Trophoblast cell (in vitro differentiated cells and primary cell): ENCODE results near the gene IQCK.

Experiments
- DNase-seq, 2 donors: peaks; one replicate each; pipeline ENCODE4 v3.0.0-alpha.2; 2016
- H2AFZ ChIP-seq: 2 replicates; pipeline ENCODE4 v1.6.1; 2013; ENCODE audit warnings: low read length, moderate library complexity, mild to moderate bottlenecking; ENCODE audit not compliant: insufficient read depth, poor library complexity
- H2AK5ac ChIP-seq: 2 replicates; pipeline ENCODE4 v1.6.1; 2013; ENCODE audit warnings: mild to moderate bottlenecking, low read length
- H2BK120ac ChIP-seq: 2 replicates; pipeline ENCODE4 v1.6.1; 2013; ENCODE audit warnings: low read length, mild to moderate bottlenecking, moderate library complexity; ENCODE audit not compliant: insufficient read depth, poor library complexity
- H2BK12ac ChIP-seq: 2 replicates; pipeline ENCODE4 v1.6.1; 2013; ENCODE audit warnings: mild to moderate bottlenecking, low read length, moderate library complexity
- H2BK5ac ChIP-seq: 2 replicates; pipeline ENCODE4 v1.6.1; 2013; ENCODE audit warnings: low read length, low read depth, moderate library complexity, mild to moderate bottlenecking; ENCODE audit not compliant: poor library complexity
- H3K14ac ChIP-seq: 2 replicates; pipeline ENCODE4 v1.6.1; 2013; ENCODE audit warnings: mild to moderate bottlenecking, low read length
- H3K18ac ChIP-seq: 2 replicates; pipeline ENCODE4 v1.6.1; 2013; ENCODE audit warnings: mild to moderate bottlenecking, low read length
- H3K23ac ChIP-seq: 2 replicates; pipeline ENCODE4 v1.6.1; 2013; ENCODE audit warnings: low read length
- H3K27ac ChIP-seq: 2 replicates; pipeline ENCODE4 v1.5.1; 2013; ENCODE audit warnings: low read depth, mild to moderate bottlenecking, inconsistent platforms, low read length, moderate library complexity
- H3K27me3 ChIP-seq: 2 replicates; pipeline ENCODE4 v1.6.1; 2013; ENCODE audit warnings: inconsistent platforms, mild to moderate bottlenecking, low read length, moderate library complexity; ENCODE audit not compliant: insufficient read depth
- H3K36me3 ChIP-seq, 2 experiments: 1 replicate in 1 of 2; 2 replicates in 1 of 2; pipeline ENCODE4 v1.6.1; 2013; ENCODE audit warnings: low read length in 2 of 2, mild to moderate bottlenecking in 2 of 2, moderate library complexity in 1 of 2; ENCODE audit not compliant: insufficient read depth in 2 of 2, control insufficient read depth in 1 of 2
- H3K4ac ChIP-seq: 2 replicates; pipeline ENCODE4 v1.6.1; 2013; ENCODE audit warnings: low read depth, mild to moderate bottlenecking, low read length, moderate library complexity
- H3K4me1 ChIP-seq, 2 experiments: 1 replicate in 1 of 2; 2 replicates in 1 of 2; pipeline ENCODE4 v1.6.1; 2013; ENCODE audit warnings: low read length in 2 of 2, mild to moderate bottlenecking in 2 of 2, moderate library complexity in 1 of 2; ENCODE audit not compliant: insufficient read depth in 2 of 2, control insufficient read depth in 1 of 2
- H3K4me2 ChIP-seq: 2 replicates; pipeline ENCODE4 v1.6.1; 2013; ENCODE audit warnings: inconsistent platforms, mild to moderate bottlenecking, low read length, moderate library complexity
- H3K4me3 ChIP-seq: 2 replicates; pipeline ENCODE4 v1.5.1; 2013; ENCODE audit warnings: mild to moderate bottlenecking, low read depth, low read length, inconsistent platforms
- H3K79me1 ChIP-seq: one replicate; pipeline ENCODE4 v1.6.1; 2013; ENCODE audit warnings: low read length
- H3K79me2 ChIP-seq: 2 replicates; pipeline ENCODE4 v1.6.1; 2013; ENCODE audit warnings: low read length, mild to moderate bottlenecking; ENCODE audit not compliant: control insufficient read depth, insufficient read depth, poor library complexity
- H3K9ac ChIP-seq: 2 replicates; pipeline ENCODE4 v1.6.1; 2013; ENCODE audit warnings: mild to moderate bottlenecking, low read length
- H3K9me3 ChIP-seq: 2 replicates; pipeline ENCODE4 v1.6.1; 2013; ENCODE audit warnings: low read depth, mild to moderate bottlenecking, control low read depth, inconsistent platforms, low read length; ENCODE audit not compliant: insufficient read depth
- H4K12ac ChIP-seq: 2 replicates; pipeline ENCODE4 v1.6.1; 2013; ENCODE audit warnings: low read depth, mild to moderate bottlenecking, low read length, moderate library complexity
- H4K8ac ChIP-seq: 2 replicates; pipeline ENCODE4 v1.6.1; 2013; ENCODE audit warnings: low read depth, mild to moderate bottlenecking, low read length, moderate library complexity
- H4K91ac ChIP-seq: one replicate; pipeline ENCODE4 v1.6.1; 2013; ENCODE audit warnings: low read depth, mild to moderate bottlenecking, low read length, moderate library complexity
- WGBS: extraction: QIAGEN DNeasy Blood & Tissue Kit; methylation state at CpG from one replicate; pipeline ENCODE4 v1.1.7; 2013; ENCODE audit warnings: missing lambda C conversion rate; ENCODE audit not compliant: insufficient read length, insufficient coverage; ENCODE audit errors: extremely low coverage; 5-methylcytosine and 5-hydroxymethylcytosine counted together

IQCK gene

GRCh38 chr16:19774024-19774423, 56.0 kb downstream of the IQCK start:
- no peaks in the 10 kb centered on the region for H3K36me3 ChIP-seq
- no peak overlapping the region for H4K8ac ChIP-seq
- H4K12ac ChIP-seq, result no peak overlapping the region
- no peaks in the 10 kb centered on the region for H3K9me3 ChIP-seq
- H2AFZ ChIP-seq, result no peak overlapping the region
- no peak overlapping the region for H3K23ac ChIP-seq
- DNase-seq, result no peak
- no peak overlapping the region for H3K18ac ChIP-seq
- H3K14ac ChIP-seq, result no peak overlapping the region
- no peak overlapping the region for H3K4ac ChIP-seq
- no peak overlapping the region for H3K9ac ChIP-seq
- no peak overlapping the region for H2BK5ac ChIP-seq
- no peak overlapping the region for H2BK120ac ChIP-seq
- H3K79me1 ChIP-seq, result no peaks in the 10 kb centered on the region
- H2AK5ac ChIP-seq, result no peak overlapping the region
- no peaks in the 10 kb centered on the region for H3K4me1 ChIP-seq
- no peak overlapping the region for H3K4me2 ChIP-seq
- H3K27ac ChIP-seq, result no peak overlapping the region
- no peak overlapping the region for H4K91ac ChIP-seq
- no peaks in the 10 kb centered on the region for H3K27me3 ChIP-seq
- H3K79me2 ChIP-seq, result no peaks in the 10 kb centered on the region
- no peak overlapping the region for H3K4me3 ChIP-seq
- WGBS, result no CpG with 5 or more reads among the region's 2 CpGs
- no peak overlapping the region for H2BK12ac ChIP-seq

- no peak overlapping the region for H4K8ac ChIP-seq
These were observed 58.1 kb downstream of the IQCK start for GRCh38 chr16:19776147-19776546.

GRCh38 chr16:19776565-19776964, 58.5 kb downstream of the IQCK start:
- Histone ChIP-seq H4K8ac (no peak overlapping the region), H3K79me2 (no peaks in the 10 kb centered on the region), H3K4me1 (no peaks in the 10 kb centered on the region), H3K23ac (no peak overlapping the region), H4K12ac (no peak overlapping the region), H3K27ac (no peak overlapping the region), H2AFZ (no peak overlapping the region), H4K91ac (no peak overlapping the region), H3K14ac (no peak overlapping the region), H2BK5ac (no peak overlapping the region), H3K4me2 (no peak overlapping the region), H3K18ac (no peak overlapping the region), H2AK5ac (no peak overlapping the region), H3K4ac (no peak overlapping the region), H3K27me3 (no peaks in the 10 kb centered on the region), H2BK12ac (no peak overlapping the region), H3K36me3 (no peaks in the 10 kb centered on the region), H3K4me3 (no peak overlapping the region), H3K79me1 (no peaks in the 10 kb centered on the region), H2BK120ac (no peak overlapping the region), H3K9ac (no peak overlapping the region), H3K9me3 (no peaks in the 10 kb centered on the region)
- no CpG with 5 or more reads among the region's 12 CpGs for WGBS
- DNase-seq, result no peak

More at GRCh38 chr16:19776147-19776546, 58.1 kb downstream of the IQCK start:
- no peaks in the 10 kb centered on the region for H3K4me1 ChIP-seq
- H3K18ac ChIP-seq, result no peak overlapping the region
- no peak overlapping the region for H2BK120ac ChIP-seq
- H3K27ac ChIP-seq, result no peak overlapping the region
- H3K4me3 ChIP-seq, result no peak overlapping the region
- H2AK5ac ChIP-seq, result no peak overlapping the region
- no peak overlapping the region for H2BK12ac ChIP-seq
- no peaks in the 10 kb centered on the region for H3K79me2 ChIP-seq
- no peak overlapping the region for H3K23ac ChIP-seq
- no peak overlapping the region for H3K4ac ChIP-seq
- H4K12ac ChIP-seq, result no peak overlapping the region
- no peak for DNase-seq
- H4K91ac ChIP-seq, result no peak overlapping the region
- no peaks in the 10 kb centered on the region for H3K36me3 ChIP-seq
- no peaks in the 10 kb centered on the region for H3K9me3 ChIP-seq
- H3K9ac ChIP-seq, result no peak overlapping the region
- H3K79me1 ChIP-seq, result no peaks in the 10 kb centered on the region
- H2AFZ ChIP-seq, result no peak overlapping the region
- no CpG with 5 or more reads among the region's 3 CpGs for WGBS
- no peak overlapping the region for H3K14ac ChIP-seq
- H3K4me2 ChIP-seq, result no peak overlapping the region
- no peaks in the 10 kb centered on the region for H3K27me3 ChIP-seq
- no peak overlapping the region for H2BK5ac ChIP-seq

- Histone ChIP-seq H3K4me2 (no peak overlapping the region), H3K4me1 (no peaks in the 10 kb centered on the region)
- no CpG with 5 or more reads among the region's 3 CpGs for WGBS
These were observed 62.2 kb downstream of the IQCK start for GRCh38 chr16:19780321-19780720.

More at GRCh38 chr16:19780321-19780720, 62.2 kb downstream of the IQCK start:
- no peaks in the 10 kb centered on the region for H3K36me3 ChIP-seq
- H2BK5ac ChIP-seq, result no peak overlapping the region
- H3K4me3 ChIP-seq, result no peak overlapping the region
- no peaks in the 10 kb centered on the region for H3K9me3 ChIP-seq
- no peak overlapping the region for H3K23ac ChIP-seq
- no peak overlapping the region for H4K12ac ChIP-seq
- H3K18ac ChIP-seq, result no peak overlapping the region
- H3K27me3 ChIP-seq, result no peaks in the 10 kb centered on the region
- no peak overlapping the region for H2AFZ ChIP-seq
- no peaks in the 10 kb centered on the region for H3K79me2 ChIP-seq
- H4K8ac ChIP-seq, result no peak overlapping the region
- no peak overlapping the region for H2BK120ac ChIP-seq
- no peak overlapping the region for H3K14ac ChIP-seq
- no peak overlapping the region for H3K9ac ChIP-seq
- no peak overlapping the region for H3K27ac ChIP-seq
- no peaks in the 10 kb centered on the region for H3K79me1 ChIP-seq
- no peak overlapping the region for H4K91ac ChIP-seq
- no peak overlapping the region for H2BK12ac ChIP-seq
- H2AK5ac ChIP-seq, result no peak overlapping the region
- H3K4ac ChIP-seq, result no peak overlapping the region
- DNase-seq, result no peak
